Sigmoid colon (tissue), 3 donors: Measurements from ENCODE around the gene TSPAN15.

Experiments used
- CTCF ChIP-seq, 4 experiments: fragments of 450-650 bp in 3 of 4; fragments of 200-600 bp in 1 of 4; IDR thresholded peaks; one replicate each; pipeline ENCODE4 v1.5.1; 2016 to 2019; ENCODE audit warnings: antibody characterized with exemption in 4 of 4, mild to moderate bottlenecking in 3 of 4, moderate library complexity in 2 of 4
- POLR2A ChIP-seq, 2 donors: fragments of 450-650 bp; IDR thresholded peaks; one replicate each; pipeline ENCODE4 v1.6.1; 2016; ENCODE audit warnings: antibody characterized with exemption in 2 of 2, mild to moderate bottlenecking in 2 of 2, moderate library complexity in 2 of 2

GRCh38 chr10:69527961-69528360 is 76.7 kb downstream of the TSPAN15 start:
- TF ChIP-seq POLR2A (IDR thresholded peaks at IDR 0.05) (no peak), CTCF (IDR thresholded peaks at IDR 0.05) (no peak)
